ENCODE results near the gene FHIT. TPM values are rescaled to one million over a fixed set of nuclear protein-coding genes. Genes with fewer than 3 reads are reported as not detected.

FHIT gene
- total and polyA plus RNA-seq, 2 of the 4 experiments (the other 2 are of a cell fraction), result 0.07 TPM; not detected in 1

GRCh38 chr3:61008998-61009380 is 242.3 kb downstream of the FHIT start:
- Histone ChIP-seq H4K5ac (ENCODE audit: low read depth, low read length) (no peak overlapping the region), H3K79me1 (ENCODE audit: low read depth in 1 of 2, low read length in 2 of 2) (no peaks in the 10 kb centered on the region), H3K56ac (ENCODE audit: extremely low read depth, insufficient read depth, low read length) (no peak overlapping the region), H3K4ac (ENCODE audit: low read depth, low read length) (no peak overlapping the region), H4K91ac (ENCODE audit: insufficient read depth, low read depth, low read length) (no peak overlapping the region), H4K8ac (ENCODE audit: low read depth in 2 of 2, low read length in 2 of 2) (no peak overlapping the region), H2BK15ac (ENCODE audit: low read depth, low read length) (no peak overlapping the region), H3K4me3 (ENCODE audit: insufficient read depth, low read depth, low read length) (no peak overlapping the region), H4K20me1 (ENCODE audit: insufficient read depth, low read length) (no peaks in the 10 kb centered on the region), H2AK5ac (ENCODE audit: low read depth, low read length) (no peak overlapping the region), H3K4me2 (ENCODE audit: low read depth, low read length) (no peak overlapping the region), H3K4me1 (ENCODE audit: control insufficient read depth, insufficient read depth, low read length) (no peaks in the 10 kb centered on the region), H2BK120ac (ENCODE audit: low read depth, low read length) (no peak overlapping the region), H3K9me3 (ENCODE audit: control insufficient read depth, insufficient read depth, low read length) (no peaks in the 10 kb centered on the region; the same call in 1 of the 2 replicates), H3K27me3 (ENCODE audit: control insufficient read depth, insufficient read depth, low read length) (no peaks in the 10 kb centered on the region), H3K27ac (ENCODE audit: insufficient read depth, low read length) (no peak overlapping the region), H3K23ac (ENCODE audit: low read depth, low read length) (no peak overlapping the region), H3K36me3 (ENCODE audit: control insufficient read depth, insufficient read depth, low read length) (no peaks in the 10 kb centered on the region), H3K9ac (ENCODE audit: low read depth, low read length) (no peak overlapping the region), H3K14ac (replicated peaks; ENCODE audit: low read depth, low read length) (no peak overlapping the region), H2AK9ac (replicated peaks; ENCODE audit: low read depth, low read length, poor library complexity) (no peak overlapping the region), H2BK20ac (ENCODE audit: low read depth, low read length) (no peak overlapping the region), H3K18ac (ENCODE audit: low read depth, low read length) (no peak overlapping the region), H3K9me1 (ENCODE audit: insufficient read depth, low read length) (no peaks in the 10 kb centered on the region), H2BK5ac (ENCODE audit: low read depth, low read length, poor library complexity, severe bottlenecking) (no peak overlapping the region), H2AFZ (replicated peaks; ENCODE audit: low read length, poor library complexity) (no peak overlapping the region)
- WGBS, 2 experiments (ENCODE audit: extremely low coverage in 2 of 2, insufficient read length in 1 of 2), result 20% methylated on average over 1 of the region's 5 CpGs; no CpG with 5 or more reads in 1 of the 2 experiments
- ChIA-PET POLR2A (ENCODE audit: unreplicated experiment) (no interaction called here), CTCF (no interaction called here)
- dilution Hi-C loops (cut with HindIII; ENCODE audit: low sequenced_read_pairs, unreplicated experiment) (no loop called here), in situ Hi-C loops (cut with MboI; ENCODE audit: low sequenced_read_pairs) (no loop called here), intact Hi-C loops (cut with micrococcal nuclease) (no loop called here)
- DNase-seq, result no peak
- no peak for ATAC-seq (ENCODE audit: low read depth)
- BruUV-seq (replicated peaks), result no TSS peak
- TF ChIP-seq RCOR1 (IDR thresholded peaks at IDR 0.05; ENCODE audit: insufficient replicate concordance, low read length) (no peak), MAFK (IDR thresholded peaks at IDR 0.05; ENCODE audit: low read depth, low read length) (no peak), MAZ (IDR thresholded peaks at IDR 0.05; ENCODE audit: borderline replicate concordance, low read depth, low read length) (no peak), CHD1 (IDR thresholded peaks at IDR 0.05; ENCODE audit: low read depth, low read length) (no peak), POLR2A (IDR thresholded peaks at IDR 0.05; ENCODE audit: low read depth, low read length) (no peak), MXI1 (IDR thresholded peaks at IDR 0.05; ENCODE audit: borderline replicate concordance, low read depth, low read length) (no peak), RAD21 (IDR thresholded peaks at IDR 0.05; ENCODE audit: low read length) (no peak), CEBPB (IDR thresholded peaks at IDR 0.05; ENCODE audit: low read depth, low read length) (no peak), NFE2L2 (IDR thresholded peaks at IDR 0.05; ENCODE audit: low read depth, low read length) (no peak)
